Spleen (tissue), 7 donors: Measurements from ENCODE around the gene LGALS3.

Experiments used
- POLR2AphosphoS5 ChIP-seq, 3 donors: sonication (generic); formaldehyde crosslinking; IDR thresholded peaks; one replicate each; pipeline ENCODE4 v1.5.1; 2017; ENCODE audit warnings: antibody characterized with exemption in 3 of 3
- TF ChIP-seq, protein P1 (sequence below), 11 experiments: fragments of 200-600 bp in 7 of 11; fragments of 450-650 bp in 4 of 11; sonication (generic) in 4 of 11; IDR thresholded peaks in 8 of 11; conservative IDR thresholded peaks in 3 of 11; 1 replicate in 7 of 11; 2 replicates in 4 of 11; pipeline versions ENCODE4 v1.4.0 to v1.8.0; 2016 to 2021; ENCODE audit warnings: antibody characterized with exemption in 11 of 11, inconsistent platforms in 4 of 11, mild to moderate bottlenecking in 1 of 11
- donor health status: DM: no; HTN: no; CAD: no; lungs with moderate emphysema.
- donor health status: DM: no; HTN: no; CAD: no.
- donor health status: DM: no; HTN: no; CAD: no.

DNA sequence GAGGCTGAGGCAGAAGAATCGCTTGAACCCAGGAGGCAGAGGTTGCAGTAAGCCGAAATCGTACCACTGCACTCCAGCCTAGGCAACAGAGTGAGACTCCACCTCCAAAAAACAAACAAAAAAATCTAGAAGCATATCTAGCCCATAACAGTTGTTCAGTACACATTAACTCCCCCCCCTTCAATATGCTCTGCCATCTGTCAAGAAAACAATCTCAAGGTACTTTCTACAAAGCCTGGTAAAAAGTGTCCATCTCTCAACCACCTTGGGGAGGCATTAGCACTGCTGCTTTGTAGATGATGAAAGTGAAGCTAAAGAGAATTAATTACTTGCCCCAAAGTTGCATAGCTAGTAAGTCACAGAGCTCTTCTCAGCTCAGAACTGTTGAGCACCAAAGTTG, 24.9 kb downstream of the LGALS3 start:
- TF ChIP-seq, protein P1, sequence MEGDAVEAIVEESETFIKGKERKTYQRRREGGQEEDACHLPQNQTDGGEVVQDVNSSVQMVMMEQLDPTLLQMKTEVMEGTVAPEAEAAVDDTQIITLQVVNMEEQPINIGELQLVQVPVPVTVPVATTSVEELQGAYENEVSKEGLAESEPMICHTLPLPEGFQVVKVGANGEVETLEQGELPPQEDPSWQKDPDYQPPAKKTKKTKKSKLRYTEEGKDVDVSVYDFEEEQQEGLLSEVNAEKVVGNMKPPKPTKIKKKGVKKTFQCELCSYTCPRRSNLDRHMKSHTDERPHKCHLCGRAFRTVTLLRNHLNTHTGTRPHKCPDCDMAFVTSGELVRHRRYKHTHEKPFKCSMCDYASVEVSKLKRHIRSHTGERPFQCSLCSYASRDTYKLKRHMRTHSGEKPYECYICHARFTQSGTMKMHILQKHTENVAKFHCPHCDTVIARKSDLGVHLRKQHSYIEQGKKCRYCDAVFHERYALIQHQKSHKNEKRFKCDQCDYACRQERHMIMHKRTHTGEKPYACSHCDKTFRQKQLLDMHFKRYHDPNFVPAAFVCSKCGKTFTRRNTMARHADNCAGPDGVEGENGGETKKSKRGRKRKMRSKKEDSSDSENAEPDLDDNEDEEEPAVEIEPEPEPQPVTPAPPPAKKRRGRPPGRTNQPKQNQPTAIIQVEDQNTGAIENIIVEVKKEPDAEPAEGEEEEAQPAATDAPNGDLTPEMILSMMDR (IDR thresholded peaks at IDR 0.05 in 8 of 11, conservative IDR thresholded peaks at IDR 0.05 in 3 of 11): no peak
- TF ChIP-seq POLR2AphosphoS5 (IDR thresholded peaks at IDR 0.05): no peak
